Activated CD4-positive, alpha-beta T cell treated with anti-CD3 and anti-CD28 coated beads, Interleukin-2, amount 50 U/mL, for 1 hour (primary cell): ENCODE data around the gene ARSK.

Experiments
- DNase-seq: peaks from one replicate; pipeline ENCODE4 v3.0.0-alpha.2; 2020

ARSK gene, protein sequence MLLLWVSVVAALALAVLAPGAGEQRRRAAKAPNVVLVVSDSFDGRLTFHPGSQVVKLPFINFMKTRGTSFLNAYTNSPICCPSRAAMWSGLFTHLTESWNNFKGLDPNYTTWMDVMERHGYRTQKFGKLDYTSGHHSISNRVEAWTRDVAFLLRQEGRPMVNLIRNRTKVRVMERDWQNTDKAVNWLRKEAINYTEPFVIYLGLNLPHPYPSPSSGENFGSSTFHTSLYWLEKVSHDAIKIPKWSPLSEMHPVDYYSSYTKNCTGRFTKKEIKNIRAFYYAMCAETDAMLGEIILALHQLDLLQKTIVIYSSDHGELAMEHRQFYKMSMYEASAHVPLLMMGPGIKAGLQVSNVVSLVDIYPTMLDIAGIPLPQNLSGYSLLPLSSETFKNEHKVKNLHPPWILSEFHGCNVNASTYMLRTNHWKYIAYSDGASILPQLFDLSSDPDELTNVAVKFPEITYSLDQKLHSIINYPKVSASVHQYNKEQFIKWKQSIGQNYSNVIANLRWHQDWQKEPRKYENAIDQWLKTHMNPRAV

DNA sequence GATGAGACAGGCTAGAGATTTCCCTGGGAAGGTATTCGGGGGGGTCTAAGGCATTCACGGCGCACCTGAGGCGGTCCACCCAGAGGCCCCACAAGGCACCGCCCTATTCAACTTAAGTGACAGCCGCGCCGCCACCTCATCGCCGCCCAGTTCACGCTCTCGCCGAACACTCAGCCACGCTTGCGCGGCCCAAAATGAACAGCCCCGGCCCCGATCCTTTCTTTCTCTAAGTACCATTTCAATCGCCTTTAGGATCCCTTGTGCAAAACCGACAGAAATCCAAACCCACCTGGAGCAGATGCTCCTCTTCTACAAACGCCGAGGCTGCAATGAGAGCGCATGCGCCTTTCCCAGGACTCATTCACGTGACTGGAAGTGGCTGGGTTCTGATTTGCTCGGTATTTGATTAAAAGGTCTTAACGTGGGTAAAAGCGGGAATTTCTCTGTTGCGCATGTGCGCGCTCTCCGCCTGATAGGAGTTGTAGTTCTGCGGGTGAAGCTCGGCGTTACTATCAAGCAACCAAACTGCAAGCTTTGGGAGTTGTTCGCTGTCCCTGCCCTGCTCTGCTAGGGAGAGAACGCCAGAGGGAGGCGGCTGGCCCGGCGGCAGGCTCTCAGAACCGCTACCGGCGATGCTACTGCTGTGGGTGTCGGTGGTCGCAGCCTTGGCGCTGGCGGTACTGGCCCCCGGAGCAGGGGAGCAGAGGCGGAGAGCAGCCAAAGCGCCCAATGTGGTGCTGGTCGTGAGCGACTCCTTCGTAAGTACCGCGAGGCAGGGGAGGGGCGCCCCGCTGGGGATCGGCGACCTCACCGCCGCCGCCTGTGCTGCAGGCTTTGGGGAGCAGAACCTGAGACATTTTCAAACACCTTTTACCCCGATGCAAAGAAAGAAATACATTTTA is at the start of gene ARSK, which contains the start of gene SKIC3:
Gene ARSK (plus strand): TSS at position 455 of the 902 bp plus-strand sequence. CDS start 178 bp downstream, at position 633.
Gene SKIC3 (minus strand): TSS at position 331 of the 902 bp plus-strand sequence. CDS start 7,827 bp downstream, outside the sequence.
- DNase-seq, result peak; percentile 88

DNA sequence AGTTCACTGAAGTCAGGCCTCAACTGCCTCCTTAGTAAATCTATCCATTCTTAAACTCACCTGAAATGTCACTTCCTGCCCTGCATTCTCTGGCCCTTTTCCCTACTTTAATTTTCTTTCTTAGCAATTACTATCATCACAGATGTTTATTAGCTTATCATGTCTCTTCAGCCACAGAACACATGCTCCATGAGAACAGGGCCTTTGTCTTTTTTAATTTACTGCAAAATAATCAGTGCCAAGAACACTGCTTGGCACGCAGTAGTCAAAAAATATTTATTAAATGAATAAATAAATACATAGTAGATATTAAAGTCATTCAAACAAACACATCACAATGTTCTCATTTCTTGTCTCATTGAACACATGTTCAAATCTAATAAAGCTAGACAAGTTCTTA is 46.4 kb upstream of the ARSK start:
- no peak for DNase-seq

DNA sequence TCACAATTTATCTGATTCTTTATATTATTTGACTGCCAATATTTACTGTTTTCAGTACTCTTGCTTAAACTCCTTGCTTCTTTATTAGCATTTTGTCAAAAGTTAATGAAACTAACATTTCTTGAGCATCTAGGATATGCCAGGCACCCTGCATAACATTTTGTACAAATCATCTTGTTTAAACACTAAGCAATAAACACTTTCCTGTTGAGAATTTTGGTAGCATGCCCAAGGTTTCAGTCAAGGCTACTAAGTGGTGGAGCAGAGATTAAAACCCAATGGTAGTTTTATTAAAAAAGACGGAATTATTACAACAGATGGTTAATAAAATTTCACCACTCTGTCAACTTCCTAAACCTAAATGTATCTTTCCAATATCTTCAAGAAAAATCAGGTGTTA is 43.3 kb upstream of the ARSK start:
- DNase-seq, result no peak

DNA sequence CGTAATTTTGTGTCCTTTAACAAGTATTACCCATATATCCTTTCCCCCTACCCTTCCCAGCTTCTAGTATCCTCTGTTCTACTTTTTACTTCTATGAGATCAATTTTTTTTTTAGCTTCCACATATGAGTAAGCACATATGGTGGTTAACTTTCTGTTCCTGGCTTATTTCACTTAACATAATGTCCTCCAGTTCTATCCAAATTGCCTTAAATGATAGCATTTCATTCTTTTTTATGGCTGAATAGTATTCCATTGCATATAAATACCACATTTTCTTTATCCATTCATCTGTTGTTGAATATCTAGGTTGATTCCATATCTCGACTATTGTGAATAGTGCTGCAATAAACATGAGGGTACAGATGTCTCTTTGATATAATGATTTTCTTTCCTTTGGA is 36.5 kb upstream of the ARSK start:
- no peak for DNase-seq

DNA sequence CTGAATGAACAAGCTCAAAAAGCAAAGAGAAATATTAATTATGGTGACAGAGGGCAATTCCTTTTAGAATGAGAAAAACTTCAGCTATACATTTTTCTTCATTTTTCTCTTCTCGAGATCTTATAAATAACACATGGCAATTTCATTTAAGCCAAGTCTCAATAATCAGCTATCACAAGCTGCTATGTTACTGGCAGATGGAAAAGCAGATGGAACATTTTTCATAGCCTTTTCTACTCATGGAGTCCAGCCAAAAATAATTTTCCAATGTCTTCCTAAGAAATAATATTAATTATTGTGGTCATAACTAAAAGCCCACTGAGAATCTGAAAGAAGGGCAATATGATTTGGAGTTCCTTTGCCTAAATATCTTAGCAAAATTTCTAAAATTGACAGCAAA is 35.8 kb upstream of the ARSK start:
- no peak for DNase-seq

DNA sequence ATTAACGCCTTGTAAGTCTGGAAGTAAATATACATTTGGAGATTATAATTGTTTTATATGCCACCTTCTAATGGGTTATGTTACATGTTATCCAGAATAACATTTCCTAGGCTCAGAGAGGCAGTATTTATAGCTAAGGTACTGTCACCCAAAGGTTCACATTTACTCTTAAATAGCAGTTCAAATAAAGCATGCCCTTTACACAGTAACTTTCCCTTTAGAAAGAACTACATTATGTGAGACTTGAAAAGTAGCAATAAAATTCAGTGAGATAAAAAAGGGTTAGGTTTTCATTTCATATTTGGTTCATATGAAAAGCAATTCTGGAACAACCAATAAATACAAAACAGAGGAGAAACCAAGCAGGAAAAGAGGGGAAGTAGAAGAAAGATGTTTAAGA is 35.2 kb upstream of the ARSK start:
- DNase-seq, result no peak

DNA sequence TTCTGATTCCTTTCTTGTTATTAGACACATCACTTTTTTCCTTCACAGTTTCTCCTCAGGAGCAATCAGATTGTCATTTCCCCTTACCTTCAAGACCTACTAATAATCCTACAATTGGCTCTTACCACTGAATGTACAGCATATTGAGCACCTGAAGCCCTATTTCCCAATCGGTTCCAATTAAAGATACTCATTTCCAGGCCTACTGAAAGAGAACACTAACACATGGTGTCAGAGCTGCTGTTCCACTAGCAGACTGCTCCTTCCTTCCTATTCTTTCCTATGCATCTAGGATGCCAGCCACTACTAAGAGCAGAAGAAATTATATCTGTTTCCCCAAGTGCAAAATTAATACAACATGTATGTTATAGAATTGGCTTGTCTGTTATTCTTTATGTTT is 34.7 kb upstream of the ARSK start:
- DNase-seq, result no peak

DNA sequence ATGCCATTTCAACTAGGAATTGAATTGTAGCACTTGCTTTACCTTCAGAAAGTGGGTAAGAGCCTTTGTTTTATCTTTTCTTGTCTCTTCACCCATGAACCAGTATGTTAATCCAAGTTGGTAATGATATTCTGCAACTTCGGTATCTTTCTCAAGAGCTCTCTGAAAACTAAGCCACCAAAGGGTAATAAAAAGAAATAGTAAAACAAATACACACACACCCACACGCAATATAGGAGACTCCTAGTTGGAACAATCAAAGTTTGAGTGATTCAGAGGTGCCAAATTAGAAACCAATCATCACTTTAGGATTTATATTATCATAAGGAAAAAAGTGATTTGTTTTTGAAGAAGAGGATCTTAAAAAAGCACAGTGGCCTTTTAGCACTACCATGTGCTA is 30.5 kb upstream of the ARSK start:
- no peak for DNase-seq

DNA sequence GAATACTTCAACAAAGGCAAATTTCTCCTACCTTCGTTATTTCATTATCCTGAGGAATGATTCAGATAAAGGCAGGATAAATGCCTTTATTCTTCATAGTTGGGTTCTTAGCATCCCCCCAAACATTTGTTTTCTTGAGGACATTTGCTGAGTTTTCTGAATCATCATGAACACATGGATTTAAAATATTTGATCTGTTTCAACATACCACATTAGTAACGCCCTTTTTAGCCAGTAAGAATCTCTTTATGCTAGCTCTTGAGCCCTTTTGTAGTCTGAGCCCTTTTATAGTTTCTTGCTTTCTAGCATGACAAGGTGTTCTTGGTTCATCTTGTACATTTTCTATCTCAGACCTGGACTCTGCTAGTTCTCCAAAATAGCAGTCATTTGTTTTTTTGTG is 28.0 kb upstream of the ARSK start:
- no peak for DNase-seq

DNA sequence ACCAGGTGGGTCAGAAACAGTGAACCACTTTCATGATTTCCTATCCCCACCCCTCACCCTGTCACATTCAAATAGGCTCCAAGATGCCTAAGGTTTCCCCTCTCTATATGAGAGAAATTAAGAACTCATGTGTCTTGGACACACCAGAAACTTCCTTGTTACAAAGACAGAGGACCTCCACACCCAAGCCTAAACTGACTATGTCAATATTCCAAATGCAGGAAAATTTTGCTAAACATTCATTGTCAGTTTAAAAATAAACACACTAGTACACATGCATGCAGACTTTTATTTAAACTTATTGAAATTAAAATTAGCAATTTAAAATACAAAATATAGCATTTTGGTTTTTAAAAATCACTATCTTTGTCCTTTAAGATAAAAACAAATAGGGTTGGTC is 26.3 kb upstream of the ARSK start:
- DNase-seq, result no peak

DNA sequence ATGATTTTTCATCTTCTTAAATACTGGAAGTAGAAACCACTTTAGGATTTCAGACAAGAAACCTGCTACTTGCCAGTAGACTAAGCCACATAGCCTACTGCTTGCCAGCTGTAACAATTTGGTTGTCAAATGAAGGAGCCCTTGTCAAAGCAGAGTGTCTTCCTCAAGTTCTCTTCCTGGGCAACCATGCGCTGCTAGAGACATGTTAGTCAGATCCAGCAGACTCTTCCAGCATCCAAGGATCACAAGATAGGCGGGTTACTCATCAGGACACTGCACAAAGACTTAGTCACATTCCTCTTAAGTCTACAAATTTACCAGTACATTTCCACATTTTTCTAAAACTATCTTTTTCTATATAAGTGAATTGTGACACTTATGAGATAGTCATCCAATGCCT is 24.5 kb upstream of the ARSK start:
- no peak for DNase-seq

DNA sequence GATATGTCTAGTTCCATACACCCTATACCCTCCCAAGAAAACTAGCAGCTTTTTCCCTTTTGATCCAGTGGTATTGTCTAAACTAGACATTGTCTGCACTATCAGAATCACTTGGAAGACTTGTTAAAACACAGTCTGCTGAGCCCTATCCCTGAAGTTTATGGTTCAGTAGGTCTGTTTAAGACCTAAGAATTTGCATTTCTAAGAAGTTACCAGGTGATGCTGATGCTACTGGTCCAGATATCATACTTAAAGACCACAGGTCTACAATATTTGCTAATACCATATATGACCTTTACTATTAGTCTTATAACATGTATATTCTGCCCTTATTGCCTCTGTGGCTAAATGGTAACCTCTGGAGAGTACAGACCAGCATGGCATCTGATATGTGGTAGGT is 23.4 kb upstream of the ARSK start:
- no peak for DNase-seq

DNA sequence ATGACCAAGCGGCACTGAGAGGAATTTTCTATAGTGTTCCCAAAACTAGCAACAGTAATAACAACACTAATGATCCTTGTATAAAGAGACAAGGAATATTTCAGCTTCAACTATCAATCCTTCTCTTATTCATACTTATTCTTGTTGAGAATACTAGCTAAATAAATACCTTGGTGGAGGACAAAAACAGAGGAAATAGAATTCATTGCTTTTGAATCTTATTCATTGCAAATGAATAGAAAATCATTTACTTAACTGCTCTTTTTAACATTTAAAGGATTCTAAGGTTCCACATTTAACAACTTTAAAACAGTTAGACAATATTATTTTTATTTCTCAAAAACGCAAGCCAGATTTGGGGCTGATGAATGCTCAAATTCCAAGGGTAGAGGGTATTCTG is 22.5 kb upstream of the ARSK start:
- DNase-seq, result no peak

DNA sequence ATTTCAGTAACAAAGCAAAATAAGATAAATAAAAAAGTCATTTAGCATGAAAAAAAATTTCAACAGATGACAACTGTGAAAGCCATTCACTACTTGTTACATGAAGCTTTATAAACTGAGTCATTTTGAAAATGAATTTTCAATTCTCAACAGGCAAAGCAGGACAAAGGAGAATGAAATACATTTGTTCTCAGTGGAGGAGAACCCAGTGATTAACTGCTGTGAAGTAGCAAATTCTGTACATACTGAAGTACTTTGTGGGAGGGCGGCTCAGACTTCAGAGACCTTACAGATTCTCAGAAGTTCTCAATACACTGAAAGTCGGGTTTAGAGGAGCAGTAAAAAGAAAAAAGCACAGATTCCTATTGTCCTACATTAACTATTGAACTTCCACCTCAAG is 21.8 kb upstream of the ARSK start:
- no peak for DNase-seq

DNA sequence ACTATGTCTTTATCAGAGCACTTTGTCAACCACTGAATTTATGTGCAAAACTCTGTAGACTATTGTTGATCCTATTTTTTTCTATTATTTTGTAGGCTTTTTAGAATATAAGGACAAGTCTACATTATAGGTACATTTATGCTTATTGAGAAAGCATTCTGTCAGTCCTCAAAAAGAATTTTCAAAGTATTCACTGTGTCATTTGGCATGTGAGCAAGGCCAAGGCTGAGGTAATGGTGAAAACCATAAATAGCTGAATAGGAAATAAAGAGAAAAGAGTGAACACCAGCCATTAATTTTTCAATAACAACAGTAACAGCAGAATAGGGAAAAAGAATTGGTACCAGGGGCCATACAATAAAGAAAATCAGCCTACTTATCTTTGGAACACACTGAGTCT is 21.1 kb upstream of the ARSK start:
- no peak for DNase-seq

DNA sequence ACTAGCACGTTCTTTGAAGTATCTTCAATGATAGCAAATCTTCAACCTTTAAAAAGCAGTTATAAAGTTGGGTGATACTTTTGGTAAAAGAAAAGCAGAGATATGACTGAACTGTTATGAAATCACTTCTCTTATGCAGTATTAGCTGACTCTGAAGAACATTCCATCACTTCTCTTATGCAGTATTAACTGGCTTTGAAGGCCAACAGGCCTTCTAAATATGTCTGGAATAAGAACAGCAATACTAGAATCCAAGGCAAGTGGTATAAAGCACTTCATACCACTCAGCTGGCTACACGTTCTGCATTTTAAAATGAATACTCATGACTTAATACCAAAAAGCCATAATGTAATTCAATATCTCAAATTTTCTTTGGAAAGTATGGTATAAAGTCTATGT is 17.4 kb upstream of the ARSK start:
- DNase-seq, result no peak

DNA sequence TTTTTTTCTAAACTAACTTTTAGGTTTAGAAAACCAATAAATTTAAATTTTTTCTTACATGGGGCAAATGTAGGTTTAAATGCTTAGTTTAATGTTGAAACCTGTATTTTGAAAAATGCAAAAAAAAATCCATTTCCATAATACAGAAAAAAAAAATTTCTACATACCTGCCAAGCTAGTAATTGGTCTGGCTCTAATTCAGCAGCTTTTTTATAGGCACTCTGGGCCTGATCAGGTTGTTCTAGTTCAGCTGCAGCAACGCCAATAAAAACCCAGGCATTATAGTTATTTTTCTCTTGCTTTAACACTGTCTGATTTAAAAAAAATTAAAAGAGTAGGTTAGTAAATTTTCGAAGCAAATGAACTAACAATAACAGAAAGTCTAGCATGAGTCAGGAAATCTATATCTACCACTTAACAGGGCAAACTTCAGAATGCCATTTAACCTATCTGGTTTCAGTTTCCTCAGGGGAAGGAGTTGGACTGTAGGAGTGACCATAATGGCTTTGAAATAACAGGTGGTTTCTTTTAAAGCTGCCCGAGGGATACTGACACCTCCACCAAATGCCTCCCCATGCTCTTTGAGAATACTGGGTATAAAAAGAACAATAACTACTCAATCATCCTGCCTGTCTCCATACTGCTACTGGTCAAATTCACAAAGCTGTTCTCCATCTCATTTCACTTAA is 11.7 kb upstream of the ARSK start:
- DNase-seq, result no peak

DNA sequence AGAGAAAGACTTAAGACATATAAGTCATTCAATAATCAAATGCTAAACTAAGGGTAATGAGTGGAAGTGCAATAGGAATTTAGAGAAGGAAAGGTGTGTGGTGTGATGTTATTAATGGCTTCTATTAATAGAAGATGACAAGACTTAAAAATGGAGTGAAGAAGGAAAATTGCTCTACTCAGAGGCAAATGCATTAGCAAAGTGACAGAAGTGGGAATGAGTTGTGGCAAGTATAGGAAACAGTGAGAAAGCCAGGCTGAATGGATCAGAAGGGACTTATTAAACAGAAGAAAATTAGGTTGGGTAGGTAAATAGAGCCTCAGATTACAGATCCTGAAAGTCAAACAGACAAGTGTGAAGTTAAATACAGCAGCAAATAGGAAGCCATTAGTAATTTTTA is 5.9 kb upstream of the ARSK start:
- no peak for DNase-seq

DNA sequence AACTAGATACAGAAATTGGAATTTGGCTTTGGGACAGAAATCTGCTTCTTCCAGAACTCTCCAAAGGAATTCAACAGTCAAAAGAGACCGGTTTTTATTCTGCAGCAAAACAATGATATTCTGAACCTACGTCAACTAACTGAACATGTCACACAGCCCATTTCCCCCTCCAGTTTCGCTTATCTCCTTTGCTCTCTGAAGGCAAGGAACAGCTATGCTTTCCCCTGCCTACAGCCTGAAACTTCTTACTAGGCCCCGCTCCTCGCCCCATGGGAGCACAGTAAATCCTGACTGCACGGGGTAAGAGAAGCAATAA is 612 bp upstream of the ARSK start:
- DNase-seq, result no peak

DNA sequence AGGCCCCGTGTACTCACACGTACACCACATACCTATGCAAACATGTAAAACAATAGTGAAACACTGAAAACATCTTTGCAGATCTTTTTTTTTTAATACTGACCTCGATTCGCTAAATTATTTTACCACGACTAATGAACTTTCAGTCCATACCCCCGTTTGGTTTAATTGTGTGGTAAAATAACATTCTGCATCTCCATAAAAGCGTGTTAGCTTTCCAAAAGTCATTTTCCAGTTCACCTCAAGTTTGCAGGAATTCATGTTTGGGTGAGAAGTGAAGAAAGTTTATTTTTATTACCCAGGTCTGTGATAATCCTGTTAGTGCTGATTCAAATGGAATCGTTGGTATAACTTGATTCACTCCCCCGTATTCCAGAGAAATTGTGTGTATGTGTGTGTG is 652 bp downstream of the ARSK start:
- no peak for DNase-seq

DNA sequence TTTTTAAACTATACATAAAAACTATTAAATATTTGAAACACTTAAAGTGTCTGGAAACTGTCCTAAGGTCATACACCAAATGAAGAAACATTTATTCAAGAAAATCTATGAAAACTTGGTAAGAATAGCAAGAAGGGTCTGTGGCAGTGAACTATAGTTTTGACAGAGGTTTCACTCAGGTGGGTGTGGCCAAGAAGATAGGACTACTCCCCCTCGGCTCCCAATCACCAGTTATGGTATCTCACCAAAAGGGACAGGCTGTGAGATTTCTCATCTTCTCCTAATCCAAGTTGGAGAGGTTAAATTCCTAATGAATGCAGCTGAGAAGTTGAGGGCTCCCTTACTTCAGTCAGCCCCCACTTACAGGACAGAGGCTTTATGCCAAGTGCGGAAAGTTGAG is 2.9 kb downstream of the ARSK start:
- no peak for DNase-seq

DNA sequence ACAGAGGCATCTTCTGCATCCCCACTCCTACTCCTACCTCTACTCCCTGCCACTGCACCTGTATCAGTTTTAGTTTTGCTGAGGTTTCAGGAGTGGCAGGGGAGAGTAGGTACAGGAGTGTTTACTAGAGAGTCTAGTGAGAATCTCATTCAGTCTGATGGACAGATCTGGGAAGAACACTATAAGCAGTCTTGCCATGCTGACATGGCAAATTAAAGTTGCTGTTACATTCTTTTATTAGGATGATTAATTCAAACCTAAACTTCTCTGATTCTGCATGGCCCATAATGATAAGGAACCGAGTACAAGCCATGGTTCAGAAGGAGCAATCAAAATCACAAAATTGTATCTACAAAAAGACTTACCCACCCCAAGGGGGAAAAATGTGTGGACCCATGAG is 7.4 kb downstream of the ARSK start:
- no peak for DNase-seq

DNA sequence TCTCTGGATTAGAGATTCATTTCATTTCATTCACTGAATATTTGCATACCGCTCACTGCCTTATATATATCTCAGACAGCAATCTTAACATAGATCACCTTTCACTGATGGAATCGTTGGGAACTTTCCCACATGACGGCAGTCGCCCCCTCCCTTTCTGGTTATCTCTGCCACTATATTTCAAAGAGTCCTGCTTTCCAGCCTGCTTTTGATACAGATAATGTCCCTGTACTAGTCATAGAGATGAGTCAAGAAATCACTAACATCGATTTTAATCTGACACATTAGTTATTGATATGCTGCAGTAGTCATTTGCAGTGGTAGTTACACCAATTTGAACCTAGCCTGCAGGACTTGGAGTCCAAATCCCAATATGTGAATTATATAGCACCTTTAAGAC is 8.5 kb downstream of the ARSK start:
- DNase-seq, result no peak
